Activated CD4-positive, alpha-beta T cell treated with anti-CD3 and anti-CD28 coated beads for 4 hours (primary cell): ENCODE measurements around the gene ABLIM1.

Source experiments
- DNase-seq, 2 donors: peaks; one replicate each; pipeline ENCODE4 v3.0.0-alpha.2; 2020

Gene ABLIM1

DNA sequence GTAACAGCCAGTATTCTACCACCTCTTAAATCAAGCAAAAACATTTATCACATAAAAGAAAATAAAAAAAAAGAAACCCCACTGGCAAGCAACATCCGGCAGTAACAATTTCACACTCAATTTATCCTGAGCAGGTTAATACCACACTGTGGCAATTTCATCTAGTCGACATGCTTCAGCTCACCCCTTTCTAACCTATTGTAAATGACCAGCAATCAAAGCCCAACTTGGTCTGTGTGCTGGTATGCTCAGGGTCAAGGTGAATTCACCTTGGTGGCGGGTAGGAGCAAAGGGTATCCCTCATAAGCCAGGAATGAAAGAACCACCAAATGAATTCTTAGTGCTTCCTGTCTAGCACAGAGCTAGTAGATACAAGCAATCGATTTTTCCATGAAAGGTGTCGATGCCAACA lies 144.7 kb downstream of the ABLIM1 start:
- no peak for DNase-seq

GRCh38 chr10:114511881-114512280 lies 146.2 kb downstream of the ABLIM1 start:
- no peak for DNase-seq

- DNase-seq: no peak
Measured at GRCh38 chr10:114508376-114508775, 149.7 kb downstream of the ABLIM1 start.

DNA sequence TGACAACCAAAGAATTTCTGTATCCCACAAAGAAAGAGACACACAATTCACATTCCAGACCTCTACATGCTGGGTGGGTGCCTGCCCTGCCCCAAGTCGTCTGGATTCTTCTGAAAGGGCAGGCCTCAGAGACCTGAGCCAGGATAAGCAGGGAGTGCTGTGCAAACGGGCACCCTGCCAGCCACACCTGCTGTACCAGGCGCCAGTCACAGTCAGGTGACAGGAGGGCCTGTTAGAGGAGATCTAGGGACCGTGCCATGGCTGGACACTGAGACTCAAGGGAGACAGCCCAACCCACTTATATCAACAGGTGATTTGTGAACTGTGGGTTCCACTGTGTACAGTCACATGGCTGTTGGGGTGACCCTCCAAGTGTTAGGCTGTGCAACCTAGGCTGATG lies 150.6 kb downstream of the ABLIM1 start:
- no peak for DNase-seq

- no peak for DNase-seq
Measured at GRCh38 chr10:114506871-114507385, 151.1 kb downstream of the ABLIM1 start.

GRCh38 chr10:114504769-114505579 lies 153.1 kb downstream of the ABLIM1 start:
- DNase-seq: no peak

- no peak for DNase-seq
Measured at GRCh38 chr10:114502074-114502473, 156.0 kb downstream of the ABLIM1 start.

DNA sequence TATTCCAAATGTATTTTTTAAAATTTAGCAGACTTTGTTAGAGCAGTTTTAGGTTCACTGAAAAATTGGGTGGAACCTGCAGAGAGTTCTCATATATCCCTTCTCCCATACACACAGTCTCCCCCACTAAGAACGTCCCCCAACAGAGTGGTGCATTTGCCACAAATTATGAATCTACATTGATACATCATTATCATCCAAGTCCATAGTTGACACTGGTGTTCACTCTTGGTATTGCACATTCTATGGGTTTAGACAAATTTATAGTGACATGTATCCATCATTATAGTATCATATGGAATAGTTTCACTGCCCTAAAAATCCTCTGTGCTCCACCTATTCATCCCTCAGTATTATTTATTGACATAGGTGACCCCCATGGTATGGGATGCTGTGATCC lies 156.4 kb downstream of the ABLIM1 start:
- DNase-seq: no peak

- DNase-seq: no peak
Measured at GRCh38 chr10:114500643-114501042, 157.4 kb downstream of the ABLIM1 start.

GRCh38 chr10:114499630-114500190 lies 158.4 kb downstream of the ABLIM1 start:
- DNase-seq: peak; percentile 70 to 78

- no peak for DNase-seq
Measured at GRCh38 chr10:114499116-114499515, 159.0 kb downstream of the ABLIM1 start.

DNA sequence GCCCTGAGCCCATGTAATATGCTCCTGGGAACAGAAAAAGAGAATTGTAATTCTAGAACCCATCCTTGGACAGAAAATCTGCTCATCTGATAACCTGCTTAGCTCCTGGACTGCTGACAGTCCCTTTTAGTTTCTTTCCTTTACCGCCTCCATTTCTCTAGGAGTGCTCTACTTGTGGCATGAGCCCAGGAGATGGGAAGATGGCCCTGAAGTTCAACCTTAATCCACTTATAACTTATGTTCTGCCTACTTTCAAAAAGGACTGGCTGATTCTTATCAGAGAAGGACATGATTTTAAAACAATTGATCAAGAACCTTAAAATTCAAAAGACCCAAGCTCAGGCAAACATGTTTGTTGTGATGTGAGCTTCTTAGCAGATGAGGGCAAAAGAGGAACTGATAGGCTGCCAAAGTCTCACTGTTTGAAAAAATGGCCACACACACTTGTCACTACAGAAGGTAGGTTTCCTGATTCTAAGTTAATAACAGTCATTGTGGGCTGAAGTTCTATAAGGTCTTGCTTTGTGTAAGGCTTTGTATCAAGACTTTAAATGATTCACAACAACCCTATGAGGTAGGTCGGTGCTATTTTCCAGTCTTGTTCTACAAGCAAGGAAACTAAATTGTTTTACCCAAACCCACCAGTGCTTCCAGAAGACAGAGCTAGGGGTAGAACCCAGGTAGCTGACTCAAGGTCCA lies 159.5 kb downstream of the ABLIM1 start:
- DNase-seq: no peak

DNA sequence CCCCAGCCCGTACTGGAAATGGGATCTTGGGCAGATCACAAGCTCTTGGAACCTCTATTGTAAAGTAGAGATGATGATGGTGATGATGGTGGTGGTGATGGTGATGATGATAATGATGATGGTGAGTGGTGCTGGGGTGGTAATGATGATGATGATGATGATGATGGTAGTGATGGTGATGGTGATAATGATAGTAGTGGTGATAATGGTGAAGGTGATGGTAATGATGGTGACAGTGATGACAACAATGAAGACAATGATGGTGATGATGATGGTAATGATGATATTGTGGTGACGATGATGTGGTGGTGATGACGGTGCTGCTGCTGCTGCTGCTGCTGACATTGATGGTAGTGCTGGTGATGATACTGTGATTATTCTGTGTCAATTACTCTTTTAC lies 162.8 kb downstream of the ABLIM1 start:
- no peak for DNase-seq

- DNase-seq: peak; percentile 29 to 34
Measured at GRCh38 chr10:114492351-114493037, 165.6 kb downstream of the ABLIM1 start.

- DNase-seq: no peak
Measured at GRCh38 chr10:114491933-114492332, 166.1 kb downstream of the ABLIM1 start.

GRCh38 chr10:114491419-114491818 lies 166.7 kb downstream of the ABLIM1 start:
- no peak for DNase-seq

DNA sequence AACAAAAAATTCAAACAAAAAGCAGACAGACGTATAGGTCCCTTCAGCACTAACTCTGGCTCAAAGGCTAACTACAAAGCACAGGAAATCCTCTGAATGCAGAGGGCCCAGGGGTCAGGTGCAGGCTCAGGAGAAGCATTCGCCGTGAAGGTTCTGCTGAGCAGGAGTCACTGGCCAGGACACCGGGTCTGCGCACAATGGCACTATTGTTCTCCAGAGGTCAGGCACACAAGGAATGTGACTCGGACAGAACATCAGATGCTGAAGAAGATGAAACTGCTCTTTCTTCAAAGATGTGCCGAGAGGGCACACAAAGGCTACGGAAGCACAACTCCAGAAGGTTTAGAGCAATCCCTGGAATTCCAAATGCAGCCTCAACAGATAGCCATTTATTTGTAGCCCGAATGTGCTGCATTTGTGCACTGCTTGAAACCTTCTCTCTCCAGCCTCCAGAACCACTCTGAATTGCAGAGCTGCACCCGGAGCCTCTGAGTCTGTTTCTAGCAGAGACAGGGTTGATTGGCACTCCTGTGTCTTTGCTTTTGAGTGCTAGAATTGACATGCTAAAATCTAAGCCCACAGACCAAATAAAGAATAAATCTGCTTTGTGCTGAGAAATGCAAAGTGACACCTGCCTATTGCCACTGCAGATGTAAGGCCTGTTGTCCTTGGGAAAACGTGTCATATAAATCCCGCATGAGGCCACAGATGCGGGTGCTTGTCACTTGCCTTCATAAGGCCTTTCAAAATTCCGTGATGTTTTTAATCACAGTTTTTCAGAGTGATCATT lies 168.4 kb downstream of the ABLIM1 start:
- no peak for DNase-seq

DNA sequence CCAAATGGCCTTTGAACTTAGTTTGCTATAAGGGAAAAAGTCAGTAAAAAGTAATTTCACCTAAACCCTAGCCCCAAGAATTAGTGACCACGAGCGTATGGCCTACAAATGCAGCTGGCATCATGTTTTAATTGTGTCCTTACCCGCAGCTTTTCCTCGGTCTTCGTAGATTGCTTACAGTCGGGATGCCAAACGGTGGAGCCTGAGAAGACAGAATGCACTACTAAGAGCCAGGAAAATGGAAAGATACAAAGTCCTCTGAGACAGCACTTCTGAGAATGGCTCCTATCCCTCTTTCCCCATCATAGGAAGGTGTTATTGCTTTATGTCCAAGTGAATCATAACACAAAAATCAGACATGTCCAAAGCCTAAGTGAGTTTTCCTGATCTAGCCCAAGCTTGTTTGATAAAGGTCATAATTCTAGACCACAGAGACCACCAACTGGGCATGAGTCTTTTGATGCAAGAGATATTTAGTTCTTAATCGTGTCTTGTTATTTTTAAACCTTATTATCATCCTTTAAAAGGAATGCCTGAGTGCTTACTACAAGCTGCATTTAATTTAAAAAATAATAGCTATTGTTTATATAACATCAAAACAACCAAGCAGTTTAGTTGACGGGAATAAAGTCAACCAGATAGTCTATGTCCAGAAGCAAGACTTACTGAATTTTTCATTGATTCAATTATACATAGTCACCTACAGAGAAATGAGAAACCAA lies 170.1 kb downstream of the ABLIM1 start:
- no peak for DNase-seq

DNA sequence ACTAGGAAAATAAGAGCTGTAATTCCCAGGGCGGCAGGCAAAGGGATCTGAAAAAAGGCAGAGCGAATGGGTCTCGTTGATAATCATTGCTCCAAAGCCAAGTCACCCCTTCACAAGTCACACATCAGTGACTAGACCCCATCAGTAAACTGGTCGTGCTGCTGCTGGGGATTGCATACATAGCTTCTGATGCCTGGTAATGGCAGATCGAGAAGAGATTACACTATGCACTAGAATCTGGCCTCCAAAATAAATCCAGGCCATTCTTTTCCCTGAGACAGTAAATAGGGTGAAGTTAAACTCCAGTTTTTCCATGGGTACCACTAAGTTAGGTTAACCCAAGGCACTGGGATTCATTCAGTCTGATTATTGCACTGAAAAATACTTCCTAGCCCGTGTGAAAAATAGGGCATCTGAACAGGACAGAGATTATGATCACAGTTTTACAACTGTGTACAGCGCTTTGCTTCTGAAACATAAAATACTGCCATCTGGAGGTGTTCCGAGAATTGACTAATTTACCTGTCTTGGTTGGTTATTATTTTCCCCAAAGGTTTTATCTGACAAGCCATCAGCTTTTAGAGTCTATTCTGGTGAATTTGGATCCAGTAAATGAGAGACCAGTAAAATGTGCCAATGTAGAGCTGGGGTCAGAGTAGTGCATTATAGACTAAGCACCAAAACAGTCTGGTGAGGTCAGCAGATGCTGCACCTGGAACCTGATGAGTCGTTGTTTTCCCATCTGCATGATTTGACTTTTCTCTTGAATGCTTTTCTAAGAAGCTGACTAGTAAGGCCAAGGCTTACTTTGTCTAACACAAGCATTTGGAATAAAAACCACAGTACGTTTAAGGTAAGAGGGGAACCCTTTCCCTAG lies 170.9 kb downstream of the ABLIM1 start:
- DNase-seq: no peak

DNA sequence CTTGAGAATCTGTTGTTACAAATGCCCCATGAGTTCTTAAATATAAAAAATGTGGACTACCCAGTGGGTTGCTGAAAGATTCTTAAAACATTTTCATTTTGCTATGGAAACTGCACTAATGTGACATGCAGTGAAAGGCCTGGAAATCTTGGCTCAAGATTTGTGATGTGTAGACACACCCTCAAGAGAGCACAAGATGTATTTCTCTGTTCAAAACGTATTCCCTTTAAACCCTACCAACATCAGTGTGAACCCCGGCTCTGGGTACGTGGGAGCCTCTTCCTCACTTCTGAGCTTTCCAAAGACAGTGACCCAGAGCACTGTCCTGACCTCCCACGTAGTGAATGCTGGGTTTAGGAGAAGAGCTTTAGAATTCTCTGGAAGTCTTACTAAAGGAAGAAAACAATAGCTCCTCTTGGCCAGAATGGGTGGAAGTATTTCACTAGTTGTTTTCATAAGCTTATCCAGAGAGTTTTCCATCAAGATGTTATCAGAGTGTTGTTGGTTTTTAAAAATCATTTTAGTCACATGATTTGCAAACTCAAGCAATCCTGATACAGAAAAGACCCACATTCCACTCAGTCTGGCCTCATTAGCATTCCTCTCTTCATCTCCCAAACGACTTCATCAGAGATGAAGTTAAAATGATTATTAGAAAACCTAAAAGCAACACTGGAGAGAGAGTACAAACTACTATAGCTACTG lies 172.2 kb downstream of the ABLIM1 start:
- no peak for DNase-seq
